GM12878 (cell line): ENCODE data around the gene BRAF. TPM values are rescaled to one million over a fixed set of nuclear protein-coding genes. Genes with fewer than 3 reads are reported as not detected.
A peak's percentile ranks its signal among the peaks of the same experiment; 100 is the strongest.

Source experiments
- ATF2 ChIP-seq: IDR thresholded peaks from 2 replicates; pipeline ENCODE4 v1.6.1; 2012; ENCODE audit warnings: low read length, inconsistent platforms
- ATF7 ChIP-seq: fragments of 450-650 bp; IDR thresholded peaks from 2 replicates; pipeline ENCODE4 v1.6.1; 2016; ENCODE audit warnings: low read depth, mild to moderate bottlenecking
- BCL3 ChIP-seq: IDR thresholded peaks from 2 replicates; pipeline ENCODE4 v1.6.1; 2011; ENCODE audit warnings: borderline replicate concordance, low read depth, mild to moderate bottlenecking, moderate library complexity, low read length; ENCODE audit not compliant: insufficient read depth, poor library complexity, severe bottlenecking
- BHLHE40 ChIP-seq, 2 experiments: fragments of 450-650 bp in 1 of 2; IDR thresholded peaks; 2 replicates each; pipeline ENCODE4 v1.6.1; 2011 to 2017; ENCODE audit warnings: low read depth in 2 of 2, borderline replicate concordance in 1 of 2, improper control_type of control experiment in 1 of 2, low read length in 1 of 2, mild to moderate bottlenecking in 1 of 2
- CHD2 ChIP-seq: IDR thresholded peaks from 2 replicates; pipeline ENCODE4 v1.6.1; 2011; ENCODE audit warnings: low read depth, low read length, improper control_type of control experiment, borderline replicate concordance
- EED ChIP-seq: sonication (generic); IDR thresholded peaks from 2 replicates; pipeline ENCODE4 v1.6.1; 2016; ENCODE audit warnings: antibody characterized with exemption, low read depth
- EP300 ChIP-seq, 2 experiments: fragments of 150-350 bp in 1 of 2; IDR thresholded peaks; 2 replicates each; pipeline ENCODE4 v1.6.1; 2011 to 2012; ENCODE audit warnings: low read depth in 2 of 2, low read length in 2 of 2, borderline replicate concordance in 1 of 2, improper control_type of control experiment in 1 of 2, inconsistent platforms in 1 of 2; ENCODE audit not compliant: control insufficient read depth in 1 of 2
- HDGF ChIP-seq: fragments of 450-650 bp; IDR thresholded peaks from 2 replicates; pipeline ENCODE4 v1.6.1; 2016; ENCODE audit warnings: antibody characterized with exemption
- NFXL1 ChIP-seq: fragments of 450-650 bp; IDR thresholded peaks from 2 replicates; pipeline ENCODE4 v1.6.1; 2017; ENCODE audit warnings: antibody characterized with exemption, mild to moderate bottlenecking, borderline replicate concordance
- NKRF ChIP-seq: fragments of 450-650 bp; conservative IDR thresholded peaks from 2 replicates; pipeline ENCODE4 v1.6.1; 2017; ENCODE audit warnings: mild to moderate bottlenecking, moderate library complexity
- POLR2AphosphoS5 ChIP-seq: IDR thresholded peaks from 2 replicates; pipeline ENCODE4 v1.6.1; 2011; ENCODE audit warnings: mild to moderate bottlenecking, low read length, inconsistent platforms
- RELA ChIP-seq: fragments of 450-650 bp; IDR thresholded peaks from 2 replicates; pipeline ENCODE4 v1.8.0; 2014; ENCODE audit warnings: borderline replicate concordance; ENCODE audit not compliant: partially characterized antibody
- RELB ChIP-seq: fragments of 450-650 bp; IDR thresholded peaks from 2 replicates; pipeline ENCODE4 v1.6.1; 2017; ENCODE audit warnings: low read depth, mild to moderate bottlenecking, moderate library complexity
- SMAD5 ChIP-seq: IDR thresholded peaks from 2 replicates; pipeline ENCODE4 v1.6.1; 2016; ENCODE audit warnings: antibody characterized with exemption, low read depth
- SMARCA5 ChIP-seq: fragments of 450-650 bp; IDR thresholded peaks from 2 replicates; pipeline ENCODE4 v1.6.1; 2017; ENCODE audit warnings: mild to moderate bottlenecking
- SMC3 ChIP-seq: IDR thresholded peaks from 2 replicates; pipeline ENCODE4 v1.6.1; 2011; ENCODE audit warnings: low read length, improper control_type of control experiment, borderline replicate concordance
- ZBTB11 ChIP-seq: fragments of 450-650 bp; formaldehyde crosslinking; IDR thresholded peaks from 2 replicates; pipeline ENCODE4 v1.5.0; 2022; ENCODE audit warnings: mild to moderate bottlenecking, missing genetic modification characterization
- ZNF207 ChIP-seq: fragments of 450-650 bp; IDR thresholded peaks from 2 replicates; pipeline ENCODE4 v1.6.1; 2014; ENCODE audit warnings: antibody characterized with exemption, mild to moderate bottlenecking, borderline replicate concordance
- polyA plus RNA-seq, 11 experiments: library from polyadenylated mRNA; depleted of rRNA in 4 of 11; unstranded in 6 of 11; stranded (reverse) in 5 of 11; fragments of >200 nt; fragmentation: Nextera tagmentation in 4 of 11; fragmentation: Illumina TruSeq in 1 of 11; extraction: Ambion mirVana in 4 of 11; extraction: Trizol in 1 of 11; gene quantifications; 1 replicate in 1 of 11; 2 replicates in 10 of 11; pipeline versions ENCODE4 v1.2.1 to v1.2.3, GENCODE V29; 2011 to 2016; ENCODE audit warnings: inconsistent platforms in 2 of 11, missing spikeins in 2 of 11, low read depth in 1 of 11
- total RNA-seq, 4 experiments: library from RNA; depleted of rRNA in 3 of 4; stranded (reverse); fragments of >200 nt in 3 of 4; fragmentation: Illumina TruSeq in 1 of 4; extraction: Trizol in 1 of 4; gene quantifications; 2 replicates each; pipeline versions ENCODE4 v1.2.1 to v1.2.3, GENCODE V29; 2013 to 2021

Gene BRAF
- total and polyA plus RNA-seq, 10 of the 15 experiments (the other 5 are each of a cell fraction or from before 2014, with no cell fraction given), result 2.6 to 31.0 (median 10.6) TPM

GRCh38 chr7:140924019-140924820 is 509 bp downstream of the BRAF start (continued):
- peak; percentile 27; the same call in 1 of the 2 replicates for TF ChIP-seq SMC3
- peak; percentile 51; the same call in 1 of the 2 replicates for TF ChIP-seq CHD2
- TF ChIP-seq ATF2, result no peak
- TF ChIP-seq BCL3, result peak; percentile 42
- peak; percentile 54; the same call in 1 of the 2 replicates for TF ChIP-seq SMAD5
- no peak; the same call in 1 of the 2 replicates for TF ChIP-seq EED
- TF ChIP-seq ZBTB11 (CRISPR knock-in tag), result no peak
- peak; percentile 56 to 61; a peak in 3 of 4 replicates for TF ChIP-seq BHLHE40 (IDR thresholded peaks at IDR 0.05; ENCODE audit: borderline replicate concordance in 1 of 2, low read depth in 2 of 2, low read length in 1 of 2)
- TF ChIP-seq POLR2AphosphoS5, result peak; percentile 74; the same call in 1 of the 2 replicates
- TF ChIP-seq ZNF207, result peak; percentile 43; the same call in 1 of the 2 replicates
- peak; percentile 67 for TF ChIP-seq HDGF
- TF ChIP-seq NKRF, result peak; percentile 54; the same call in 1 of the 2 replicates
- peak in 1 of 2 experiments; percentile 42; a peak in 1 of 4 replicates for TF ChIP-seq EP300 (IDR thresholded peaks at IDR 0.05; ENCODE audit: borderline replicate concordance in 1 of 2, control insufficient read depth in 1 of 2, low read depth in 2 of 2, low read length in 2 of 2)
- TF ChIP-seq RELB, result peak; percentile 78
- no peak for TF ChIP-seq NFXL1
- peak; percentile 72 for TF ChIP-seq RELA
- peak; percentile 77; the same call in 1 of the 2 replicates for TF ChIP-seq SMARCA5
- TF ChIP-seq ATF7, result peak; percentile 65
